Measurements from ENCODE around the gene ZNF385B.

ZNF385B gene

DNA sequence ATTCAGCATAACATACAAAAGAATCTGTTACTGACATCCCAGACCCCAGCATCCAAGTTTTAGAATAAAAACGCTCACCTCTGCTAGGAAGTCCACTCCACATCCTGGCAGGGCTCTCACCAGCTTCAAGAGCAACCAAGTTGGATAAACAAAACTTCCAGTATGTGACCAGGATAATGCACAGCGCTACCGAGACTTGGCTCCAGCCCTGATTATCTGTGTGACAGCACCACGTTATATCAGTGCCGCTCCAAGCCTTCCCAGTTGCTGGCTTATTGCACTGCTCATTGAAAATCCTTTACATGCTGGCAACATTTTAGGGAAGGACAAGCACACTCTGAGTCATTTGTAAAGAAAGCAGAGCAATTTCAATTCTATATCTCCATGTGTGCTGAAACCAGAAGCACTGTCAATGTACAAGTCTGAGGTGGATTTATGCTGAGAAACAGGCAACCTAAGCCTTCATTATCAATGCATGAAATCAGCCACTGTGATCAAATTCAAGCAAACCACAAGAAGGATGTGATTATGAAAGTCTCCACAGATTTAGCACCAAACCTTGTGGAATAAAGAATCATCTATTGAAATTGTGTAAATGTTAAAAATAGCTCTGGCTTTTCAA is 115.7 kb downstream of the ZNF385B start:
- Histone ChIP-seq H3K4me3 (replicated peaks; ENCODE audit: low read depth, low read length) (no peak overlapping the region), H3K36me3 (ENCODE audit: control insufficient read depth, insufficient read depth, low read length) (no peaks in the 10 kb centered on the region), H3K27me3 (replicated peaks; ENCODE audit: control insufficient read depth, insufficient read depth, low read length) (no peaks in the 10 kb centered on the region)
- TF ChIP-seq, protein P1, sequence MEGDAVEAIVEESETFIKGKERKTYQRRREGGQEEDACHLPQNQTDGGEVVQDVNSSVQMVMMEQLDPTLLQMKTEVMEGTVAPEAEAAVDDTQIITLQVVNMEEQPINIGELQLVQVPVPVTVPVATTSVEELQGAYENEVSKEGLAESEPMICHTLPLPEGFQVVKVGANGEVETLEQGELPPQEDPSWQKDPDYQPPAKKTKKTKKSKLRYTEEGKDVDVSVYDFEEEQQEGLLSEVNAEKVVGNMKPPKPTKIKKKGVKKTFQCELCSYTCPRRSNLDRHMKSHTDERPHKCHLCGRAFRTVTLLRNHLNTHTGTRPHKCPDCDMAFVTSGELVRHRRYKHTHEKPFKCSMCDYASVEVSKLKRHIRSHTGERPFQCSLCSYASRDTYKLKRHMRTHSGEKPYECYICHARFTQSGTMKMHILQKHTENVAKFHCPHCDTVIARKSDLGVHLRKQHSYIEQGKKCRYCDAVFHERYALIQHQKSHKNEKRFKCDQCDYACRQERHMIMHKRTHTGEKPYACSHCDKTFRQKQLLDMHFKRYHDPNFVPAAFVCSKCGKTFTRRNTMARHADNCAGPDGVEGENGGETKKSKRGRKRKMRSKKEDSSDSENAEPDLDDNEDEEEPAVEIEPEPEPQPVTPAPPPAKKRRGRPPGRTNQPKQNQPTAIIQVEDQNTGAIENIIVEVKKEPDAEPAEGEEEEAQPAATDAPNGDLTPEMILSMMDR (IDR thresholded peaks at IDR 0.05; ENCODE audit: insufficient read depth, low read length, poor library complexity, severe bottlenecking): no peak
- DNase-seq (ENCODE audit: extremely low read depth, insufficient read length): no peak

DNA sequence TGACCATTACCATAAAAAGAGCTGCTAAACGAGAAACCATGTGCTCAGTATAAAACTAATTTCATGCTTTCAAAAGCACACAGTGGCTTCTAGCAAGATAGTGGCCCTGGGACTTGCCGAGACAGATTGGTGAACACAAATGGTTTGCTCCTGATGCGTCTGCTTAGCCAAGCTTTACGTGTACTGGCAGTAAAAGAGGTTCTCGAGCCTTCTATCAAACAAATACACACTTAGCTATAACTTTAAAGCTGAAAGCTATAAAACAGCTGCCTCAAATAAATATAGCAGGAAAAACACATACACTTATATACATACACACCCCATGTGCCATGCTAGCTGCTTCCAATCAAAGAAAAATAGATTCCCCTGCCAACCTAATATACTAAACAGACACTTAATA is 117.0 kb downstream of the ZNF385B start:
- DNase-seq (ENCODE audit: extremely low read depth, insufficient read length): no peak
- TF ChIP-seq, protein P1 (IDR thresholded peaks at IDR 0.05; ENCODE audit: insufficient read depth, low read length, poor library complexity, severe bottlenecking): no peak
- no peaks in the 10 kb centered on the region for H3K36me3 ChIP-seq (ENCODE audit: control insufficient read depth, insufficient read depth, low read length)
- H3K4me3 ChIP-seq (replicated peaks; ENCODE audit: low read depth, low read length): no peak overlapping the region
- no peaks in the 10 kb centered on the region for H3K27me3 ChIP-seq (replicated peaks; ENCODE audit: control insufficient read depth, insufficient read depth, low read length)

DNA sequence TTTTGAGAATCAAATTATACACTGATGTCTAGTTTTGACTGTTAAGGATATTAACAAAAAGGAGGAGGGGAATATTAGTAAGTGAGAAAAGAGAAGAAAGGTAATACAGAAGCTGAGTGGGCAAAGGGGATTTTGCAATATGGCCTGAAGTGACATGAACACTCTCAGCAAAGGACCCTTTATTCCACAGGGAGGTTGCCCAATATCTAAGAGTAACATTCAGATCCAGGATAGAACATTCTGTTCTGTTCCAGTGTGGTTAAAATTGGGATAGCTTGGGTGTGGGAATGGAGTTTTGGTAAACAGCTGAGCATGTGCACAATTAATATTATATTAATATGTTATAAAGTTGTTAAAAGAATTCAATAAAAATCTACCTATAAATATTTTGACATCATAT is 120.1 kb downstream of the ZNF385B start:
- no peak for DNase-seq (ENCODE audit: extremely low read depth, insufficient read length)
- no peaks in the 10 kb centered on the region for H3K27me3 ChIP-seq (replicated peaks; ENCODE audit: control insufficient read depth, insufficient read depth, low read length)
- TF ChIP-seq, protein P1 (IDR thresholded peaks at IDR 0.05; ENCODE audit: insufficient read depth, low read length, poor library complexity, severe bottlenecking): no peak
- H3K36me3 ChIP-seq (ENCODE audit: control insufficient read depth, insufficient read depth, low read length): no peaks in the 10 kb centered on the region
- H3K4me3 ChIP-seq (replicated peaks; ENCODE audit: low read depth, low read length): no peak overlapping the region

GRCh38 chr2:179729966-179730365 is 131.4 kb downstream of the ZNF385B start:
- no peaks in the 10 kb centered on the region for H3K36me3 ChIP-seq (ENCODE audit: control insufficient read depth, insufficient read depth, low read length)

GRCh38 chr2:179726461-179727180 is 134.8 kb downstream of the ZNF385B start:
- DNase-seq (ENCODE audit: extremely low read depth, insufficient read length): no peak
- TF ChIP-seq, protein P1 (IDR thresholded peaks at IDR 0.05; ENCODE audit: insufficient read depth, low read length, poor library complexity, severe bottlenecking): no peak
- H3K4me3 ChIP-seq (replicated peaks; ENCODE audit: low read depth, low read length): no peak overlapping the region
- no peaks in the 10 kb centered on the region for H3K36me3 ChIP-seq (ENCODE audit: control insufficient read depth, insufficient read depth, low read length)
- no peaks in the 10 kb centered on the region; the same call in 1 of the 2 replicates for H3K27me3 ChIP-seq (replicated peaks; ENCODE audit: control insufficient read depth, insufficient read depth, low read length)

More at GRCh38 chr2:179729966-179730365, 131.4 kb downstream of the ZNF385B start:
- H3K4me3 ChIP-seq (replicated peaks; ENCODE audit: low read depth, low read length): no peak overlapping the region
- no peaks in the 10 kb centered on the region; the same call in 1 of the 2 replicates for H3K27me3 ChIP-seq (replicated peaks; ENCODE audit: control insufficient read depth, insufficient read depth, low read length)
- DNase-seq (ENCODE audit: extremely low read depth, insufficient read length): no peak
- TF ChIP-seq, protein P1 (IDR thresholded peaks at IDR 0.05; ENCODE audit: insufficient read depth, low read length, poor library complexity, severe bottlenecking): no peak
